GM19023 (cell line): ENCODE results near the gene GBF1.

ENCODE experiments used
- ATAC-seq: cut with Tn5 transposase; IDR thresholded peaks from one replicate; pipeline ENCODE4 v1.9.1; 2021; ENCODE audit warnings: mild to moderate bottlenecking, moderate library complexity; ENCODE audit not compliant: unreplicated experiment

Gene GBF1

GRCh38 chr10:102384606-102385429, 139.5 kb downstream of the GBF1 start:
- no peak for ATAC-seq

- ATAC-seq, result no peak
These were observed 144.6 kb downstream of the GBF1 start for GRCh38 chr10:102389894-102390293.

DNA sequence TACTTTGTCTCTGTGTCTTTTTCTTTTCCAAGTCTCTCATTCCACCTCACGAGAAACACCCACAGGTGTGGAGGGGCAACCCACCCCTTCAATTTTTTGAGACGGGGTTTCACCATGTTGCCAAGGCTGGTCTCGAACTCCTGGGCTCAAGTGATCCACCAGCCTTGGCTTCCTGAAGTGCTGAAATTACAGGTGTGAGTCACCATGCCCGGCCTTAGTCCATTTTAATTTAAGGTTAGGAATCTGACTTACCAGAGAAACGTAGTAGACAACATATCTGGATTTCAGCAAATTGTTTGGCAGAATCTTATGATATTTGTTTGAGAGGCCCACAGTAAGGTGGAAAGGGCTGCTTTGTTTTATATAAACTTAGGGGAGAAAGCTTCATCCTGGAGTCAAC, 147.0 kb downstream of the GBF1 start:
- ATAC-seq, result no peak

DNA sequence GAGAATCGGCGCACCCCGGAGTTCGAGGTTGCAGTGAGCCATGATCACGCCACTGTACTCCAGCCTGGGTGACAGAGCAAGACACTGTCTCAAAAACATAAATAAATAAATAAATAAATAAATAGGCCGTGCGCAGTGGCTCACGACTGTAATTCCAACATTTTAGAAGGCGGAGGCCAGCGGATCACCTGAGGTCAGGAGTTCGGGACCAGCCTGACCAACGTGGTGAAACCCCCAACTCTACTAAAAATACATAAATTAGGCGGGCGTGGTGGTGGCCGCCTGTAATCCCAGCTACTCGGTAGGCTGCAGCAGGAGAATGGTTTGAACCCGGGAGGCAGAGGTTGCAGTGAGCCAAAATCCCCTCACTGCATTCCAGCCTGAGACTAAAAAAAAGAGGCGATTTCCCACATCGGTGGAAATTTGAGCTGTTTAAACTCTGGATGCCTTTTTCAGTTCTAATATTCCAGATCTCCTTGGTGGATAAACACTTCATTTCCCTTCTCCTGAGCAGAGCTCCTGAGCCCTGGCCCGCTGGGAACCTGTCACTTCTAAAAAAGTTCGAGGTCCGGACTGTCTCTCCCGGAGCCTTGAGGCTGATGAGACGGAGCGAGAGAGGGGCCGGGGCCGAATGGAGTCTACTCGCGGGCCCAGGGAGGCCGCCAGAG, 148.2 kb downstream of the GBF1 start:
- no peak for ATAC-seq

DNA sequence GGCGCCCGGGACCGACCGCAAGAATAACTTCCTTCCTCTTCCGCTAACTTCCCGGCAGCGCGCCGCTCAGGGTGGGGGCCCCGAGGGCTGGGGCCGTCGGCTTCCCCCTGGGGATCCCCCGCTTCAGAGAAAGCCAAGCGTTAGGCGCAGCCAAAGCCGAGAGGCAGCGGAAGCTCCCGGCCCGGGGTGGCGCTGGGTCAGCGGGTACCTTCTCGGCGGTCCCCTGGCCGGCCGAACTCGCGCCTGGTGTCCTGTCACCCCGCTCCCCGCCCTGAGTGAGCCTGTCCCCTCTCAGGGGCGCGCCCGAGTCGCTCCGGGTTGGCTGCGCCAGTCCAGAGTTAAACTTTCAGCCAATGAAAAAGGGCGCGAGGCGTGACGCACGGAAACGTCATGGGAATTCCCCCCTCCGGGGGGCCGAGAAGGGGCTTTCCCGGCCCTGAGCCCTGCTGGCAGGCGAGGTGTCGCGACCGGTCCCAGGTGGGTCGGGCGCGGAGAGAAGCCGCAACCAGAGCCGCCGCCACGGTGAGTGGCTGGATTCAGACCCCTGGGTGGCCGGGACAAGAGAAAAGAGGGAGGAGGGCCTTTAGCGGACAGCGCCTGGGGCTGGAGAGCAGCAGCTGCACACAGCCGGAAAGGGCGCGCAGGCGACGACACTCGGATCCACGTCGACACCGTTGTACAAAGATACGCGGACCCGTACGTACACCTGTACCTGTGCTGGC, 148.9 kb downstream of the GBF1 start:
- ATAC-seq, result peak; percentile 81

DNA sequence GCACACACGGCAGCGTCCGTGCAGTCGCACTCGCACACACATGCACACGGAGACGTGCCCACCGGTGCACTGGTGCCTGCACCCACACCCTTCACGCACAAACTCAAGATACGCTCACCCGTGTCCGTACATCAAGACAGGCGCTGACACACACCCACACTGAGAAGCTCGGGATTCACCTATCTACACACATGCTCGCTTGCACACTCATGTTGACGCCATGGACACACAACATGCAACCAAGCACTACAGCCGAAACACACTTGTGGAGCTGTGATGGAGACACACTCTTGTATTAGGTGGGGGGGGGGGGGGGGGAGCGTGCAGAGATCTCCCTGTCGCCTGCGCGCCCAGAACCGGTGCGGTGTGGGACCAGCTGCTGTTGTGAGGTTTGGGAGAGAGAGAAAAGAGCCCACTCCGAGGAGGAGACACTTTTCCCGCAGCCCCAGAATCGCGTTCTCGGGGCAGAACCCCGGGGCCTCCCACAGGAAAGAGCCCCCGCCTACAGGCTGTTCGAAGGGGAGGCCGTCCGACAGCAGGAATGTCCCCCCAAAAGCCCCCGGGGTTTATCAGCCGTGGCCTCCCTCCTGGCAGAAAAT, 149.6 kb downstream of the GBF1 start:
- ATAC-seq, result peak; percentile 1

- ATAC-seq, result peak; percentile 34
These were observed 150.3 kb downstream of the GBF1 start, which contains the start of gene NFKB2 for GRCh38 chr10:102395400-102396316. TSS of gene NFKB2 (plus strand) at chr10:102395705. CDS start at chr10:102395960, 255 bp downstream.

GRCh38 chr10:102396317-102396650, 151.0 kb downstream of the GBF1 start:
- no peak for ATAC-seq

DNA sequence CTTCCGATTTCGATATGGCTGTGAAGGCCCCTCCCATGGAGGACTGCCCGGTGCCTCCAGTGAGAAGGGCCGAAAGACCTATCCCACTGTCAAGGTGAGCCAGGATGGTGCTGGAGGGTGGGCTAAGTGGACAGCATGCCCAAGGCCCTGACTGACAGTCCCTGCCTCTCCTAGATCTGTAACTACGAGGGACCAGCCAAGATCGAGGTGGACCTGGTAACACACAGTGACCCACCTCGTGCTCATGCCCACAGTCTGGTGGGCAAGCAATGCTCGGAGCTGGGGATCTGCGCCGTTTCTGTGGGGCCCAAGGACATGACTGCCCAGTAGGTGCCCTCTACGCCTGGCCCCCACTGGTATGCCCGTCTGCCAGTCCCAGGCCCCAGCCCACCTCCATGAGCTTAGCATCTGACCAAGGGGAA, 151.4 kb downstream of the GBF1 start:
- ATAC-seq, result no peak

DNA sequence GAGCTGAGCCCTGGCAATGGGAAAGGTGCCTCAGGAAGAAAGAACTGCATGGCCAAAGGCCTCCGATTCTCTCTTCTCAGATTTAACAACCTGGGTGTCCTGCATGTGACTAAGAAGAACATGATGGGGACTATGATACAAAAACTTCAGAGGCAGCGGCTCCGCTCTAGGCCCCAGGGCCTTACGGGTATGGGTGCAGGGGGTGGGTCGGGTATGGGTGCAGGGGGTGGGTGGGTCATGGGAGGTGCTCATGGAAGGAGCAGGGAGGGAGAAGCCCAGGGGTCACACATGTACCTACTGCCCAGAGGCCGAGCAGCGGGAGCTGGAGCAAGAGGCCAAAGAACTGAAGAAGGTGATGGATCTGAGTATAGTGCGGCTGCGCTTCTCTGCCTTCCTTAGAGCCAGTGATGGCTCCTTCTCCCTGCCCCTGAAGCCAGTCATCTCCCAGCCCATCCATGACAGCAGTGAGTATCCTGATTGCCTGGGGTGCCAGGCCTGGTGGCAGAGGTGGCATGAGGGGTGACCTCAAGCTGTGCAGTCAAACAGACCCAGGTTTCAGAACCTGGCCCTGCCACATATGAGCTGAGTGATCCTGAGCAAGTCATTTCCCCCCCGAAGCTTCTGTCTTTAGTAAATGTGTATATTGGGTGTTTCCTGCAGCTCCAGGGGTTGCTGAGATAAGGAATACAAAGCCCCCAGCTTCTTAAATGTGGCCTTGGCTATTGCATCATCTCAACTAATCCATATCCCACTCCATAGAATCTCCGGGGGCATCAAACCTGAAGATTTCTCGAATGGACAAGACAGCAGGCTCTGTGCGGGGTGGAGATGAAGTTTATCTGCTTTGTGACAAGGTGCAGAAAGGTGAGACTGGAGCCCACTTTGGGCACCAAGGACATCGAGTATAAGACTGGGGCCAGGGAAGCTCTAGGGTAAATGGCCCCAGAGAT, 152.2 kb downstream of the GBF1 start:
- ATAC-seq, result no peak

DNA sequence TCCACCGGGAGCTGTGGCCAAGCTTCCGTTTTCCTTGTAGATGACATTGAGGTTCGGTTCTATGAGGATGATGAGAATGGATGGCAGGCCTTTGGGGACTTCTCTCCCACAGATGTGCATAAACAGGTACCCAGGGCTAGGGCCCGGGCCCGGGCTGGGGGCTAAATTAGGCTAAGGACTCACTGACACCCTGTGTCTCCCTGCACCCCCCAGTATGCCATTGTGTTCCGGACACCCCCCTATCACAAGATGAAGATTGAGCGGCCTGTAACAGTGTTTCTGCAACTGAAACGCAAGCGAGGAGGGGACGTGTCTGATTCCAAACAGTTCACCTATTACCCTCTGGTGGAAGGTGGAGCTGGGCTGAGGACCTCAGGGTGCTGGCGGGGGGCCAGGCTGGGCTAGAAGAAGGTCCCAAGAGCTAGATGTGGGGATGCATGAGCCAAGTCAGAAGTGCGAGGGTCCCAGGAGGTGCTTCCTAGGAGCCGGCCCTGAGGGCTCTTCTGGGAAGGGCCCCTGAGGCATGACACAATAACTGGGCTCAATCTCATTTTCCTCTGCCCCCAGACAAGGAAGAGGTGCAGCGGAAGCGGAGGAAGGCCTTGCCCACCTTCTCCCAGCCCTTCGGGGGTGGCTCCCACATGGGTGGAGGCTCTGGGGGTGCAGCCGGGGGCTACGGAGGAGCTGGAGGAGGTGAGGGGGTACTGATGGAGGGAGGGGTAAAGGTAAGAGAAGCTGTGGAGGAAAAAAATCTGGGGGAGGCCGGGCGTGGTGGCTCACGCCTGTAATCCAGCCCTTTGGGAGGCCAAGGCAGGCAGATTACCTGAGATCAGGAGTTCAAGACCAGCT, 153.1 kb downstream of the GBF1 start:
- no peak for ATAC-seq

- ATAC-seq, result peak; percentile 49
These were observed 154.1 kb downstream of the GBF1 start for GRCh38 chr10:102399217-102400021.

GRCh38 chr10:102400076-102400475, 154.7 kb downstream of the GBF1 start:
- ATAC-seq, result no peak

GRCh38 chr10:102400598-102401341, 155.4 kb downstream of the GBF1 start:
- ATAC-seq, result no peak

DNA sequence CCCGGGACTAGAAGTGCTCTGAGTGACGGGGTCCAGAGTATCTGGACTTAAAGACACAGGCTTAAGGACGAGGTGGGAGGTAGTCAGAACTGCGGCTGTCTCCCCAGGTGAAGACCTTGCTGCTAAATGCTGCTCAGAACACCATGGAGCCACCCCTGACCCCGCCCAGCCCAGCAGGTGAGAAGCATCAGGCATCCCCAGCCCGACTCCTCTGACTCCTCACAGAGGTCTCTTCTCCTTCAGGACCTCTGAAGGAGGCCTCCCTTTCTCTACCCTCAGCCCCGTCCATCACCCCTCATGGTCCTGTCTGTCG, 156.0 kb downstream of the GBF1 start:
- ATAC-seq, result no peak

GRCh38 chr10:102401735-102402511, 156.6 kb downstream of the GBF1 start:
- no peak for ATAC-seq
